Measurements from ENCODE around the gene CAB39. TPM values are rescaled to one million over a fixed set of nuclear protein-coding genes. Genes with fewer than 3 reads are reported as not detected.

The CAB39 gene
- total RNA-seq, 1 experiment from 2014 or later: 88.7 TPM

DNA sequence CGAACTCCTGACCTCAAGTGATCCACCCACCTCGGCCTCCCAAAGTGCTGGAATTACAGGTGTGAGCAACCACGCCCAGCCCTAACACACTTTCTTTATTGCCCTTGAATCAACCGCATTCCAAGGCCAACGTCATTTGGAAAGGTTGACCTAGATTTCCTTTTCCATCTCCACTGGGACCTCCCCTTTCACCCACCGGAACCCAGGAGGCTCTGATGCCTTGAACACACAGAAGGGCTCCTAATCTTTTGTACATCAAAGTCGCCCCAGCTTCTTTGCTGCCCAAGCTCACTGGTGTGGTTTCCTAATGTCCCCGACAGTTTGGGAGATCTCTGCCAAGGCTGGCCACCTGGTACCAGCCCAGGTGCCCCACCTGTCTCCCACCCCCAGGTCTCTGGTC is 46.2 kb upstream of the CAB39 start:
- Mint-ChIP-seq H3K27ac (ENCODE audit: unreplicated experiment) (no peak overlapping the region), H3K36me3 (ENCODE audit: insufficient read depth, unreplicated experiment) (no peaks in the 10 kb centered on the region), H3K9me3 (ENCODE audit: low read depth, unreplicated experiment) (peaks cover 3% of the 10 kb centered on the region), H3K4me1 (ENCODE audit: low read depth, unreplicated experiment) (peaks cover 17% of the 10 kb centered on the region), H3K27me3 (ENCODE audit: unreplicated experiment) (peaks cover 13% of the 10 kb centered on the region), H3K4me3 (ENCODE audit: low read depth, unreplicated experiment) (no peak overlapping the region)
- CTCF ChIA-PET: no interaction called here
- no peak for DNase-seq
- TF ChIP-seq, protein P1, sequence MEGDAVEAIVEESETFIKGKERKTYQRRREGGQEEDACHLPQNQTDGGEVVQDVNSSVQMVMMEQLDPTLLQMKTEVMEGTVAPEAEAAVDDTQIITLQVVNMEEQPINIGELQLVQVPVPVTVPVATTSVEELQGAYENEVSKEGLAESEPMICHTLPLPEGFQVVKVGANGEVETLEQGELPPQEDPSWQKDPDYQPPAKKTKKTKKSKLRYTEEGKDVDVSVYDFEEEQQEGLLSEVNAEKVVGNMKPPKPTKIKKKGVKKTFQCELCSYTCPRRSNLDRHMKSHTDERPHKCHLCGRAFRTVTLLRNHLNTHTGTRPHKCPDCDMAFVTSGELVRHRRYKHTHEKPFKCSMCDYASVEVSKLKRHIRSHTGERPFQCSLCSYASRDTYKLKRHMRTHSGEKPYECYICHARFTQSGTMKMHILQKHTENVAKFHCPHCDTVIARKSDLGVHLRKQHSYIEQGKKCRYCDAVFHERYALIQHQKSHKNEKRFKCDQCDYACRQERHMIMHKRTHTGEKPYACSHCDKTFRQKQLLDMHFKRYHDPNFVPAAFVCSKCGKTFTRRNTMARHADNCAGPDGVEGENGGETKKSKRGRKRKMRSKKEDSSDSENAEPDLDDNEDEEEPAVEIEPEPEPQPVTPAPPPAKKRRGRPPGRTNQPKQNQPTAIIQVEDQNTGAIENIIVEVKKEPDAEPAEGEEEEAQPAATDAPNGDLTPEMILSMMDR (IDR thresholded peaks at IDR 0.05; ENCODE audit: unreplicated experiment): no peak
- BruUV-seq (replicated peaks): no TSS peak
- intact Hi-C loops (cut with micrococcal nuclease; ENCODE audit: unreplicated experiment): no loop called here

DNA sequence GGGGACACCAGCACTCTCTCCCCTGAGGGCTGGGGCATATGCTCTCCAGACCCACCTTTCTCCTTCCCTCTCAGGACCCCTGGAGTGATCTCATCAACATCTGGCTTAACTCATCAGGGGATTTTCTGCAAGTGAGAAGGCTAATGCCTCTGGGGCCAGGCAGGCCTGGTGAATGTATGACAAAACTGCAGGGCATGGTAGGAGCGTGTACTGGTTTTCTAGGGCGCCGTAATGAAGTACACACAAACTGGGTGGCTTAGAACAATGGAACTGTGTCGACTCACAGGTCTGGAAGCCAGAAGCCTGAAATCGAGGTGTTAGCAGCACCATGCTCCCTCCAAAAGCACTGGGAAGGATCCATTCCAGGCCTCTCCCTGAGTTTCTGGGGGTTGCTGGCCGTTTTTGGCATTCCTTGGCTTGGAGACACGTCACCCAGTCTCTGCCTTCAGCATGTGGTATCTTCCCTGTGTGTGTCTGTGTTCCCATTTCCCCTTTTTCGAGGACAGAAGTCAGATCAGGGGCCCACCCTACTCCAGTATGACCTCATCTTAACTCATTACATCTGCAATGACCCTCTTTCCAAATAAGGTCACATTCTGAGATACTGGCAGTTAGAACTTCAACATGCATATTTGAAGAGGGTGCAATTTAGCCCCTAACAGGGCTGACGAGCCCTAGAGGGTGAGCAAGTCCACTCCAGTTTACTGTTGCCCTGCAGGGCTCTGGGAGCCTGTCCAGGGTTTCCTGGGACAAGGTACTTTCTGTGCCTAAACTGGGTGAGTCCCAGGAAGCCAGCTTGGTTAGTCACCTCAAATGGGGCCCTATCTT is 45.5 kb upstream of the CAB39 start:
- TF ChIP-seq, protein P1 (IDR thresholded peaks at IDR 0.05; ENCODE audit: unreplicated experiment): no peak
- DNase-seq: no peak
- no peak overlapping the region for H3K4me3 Mint-ChIP-seq (ENCODE audit: low read depth, unreplicated experiment)
- peaks cover 3% of the 10 kb centered on the region for H3K9me3 Mint-ChIP-seq (ENCODE audit: low read depth, unreplicated experiment)
- no TSS peak for BruUV-seq (replicated peaks)
- CTCF ChIA-PET: no interaction called here
- H3K27me3 Mint-ChIP-seq (ENCODE audit: unreplicated experiment): peaks cover 13% of the 10 kb centered on the region
- intact Hi-C loops (cut with micrococcal nuclease; ENCODE audit: unreplicated experiment): no loop called here
- no peaks in the 10 kb centered on the region for H3K36me3 Mint-ChIP-seq (ENCODE audit: insufficient read depth, unreplicated experiment)
- H3K27ac Mint-ChIP-seq (ENCODE audit: unreplicated experiment): no peak overlapping the region
- H3K4me1 Mint-ChIP-seq (ENCODE audit: low read depth, unreplicated experiment): peaks cover 20% of the 10 kb centered on the region

DNA sequence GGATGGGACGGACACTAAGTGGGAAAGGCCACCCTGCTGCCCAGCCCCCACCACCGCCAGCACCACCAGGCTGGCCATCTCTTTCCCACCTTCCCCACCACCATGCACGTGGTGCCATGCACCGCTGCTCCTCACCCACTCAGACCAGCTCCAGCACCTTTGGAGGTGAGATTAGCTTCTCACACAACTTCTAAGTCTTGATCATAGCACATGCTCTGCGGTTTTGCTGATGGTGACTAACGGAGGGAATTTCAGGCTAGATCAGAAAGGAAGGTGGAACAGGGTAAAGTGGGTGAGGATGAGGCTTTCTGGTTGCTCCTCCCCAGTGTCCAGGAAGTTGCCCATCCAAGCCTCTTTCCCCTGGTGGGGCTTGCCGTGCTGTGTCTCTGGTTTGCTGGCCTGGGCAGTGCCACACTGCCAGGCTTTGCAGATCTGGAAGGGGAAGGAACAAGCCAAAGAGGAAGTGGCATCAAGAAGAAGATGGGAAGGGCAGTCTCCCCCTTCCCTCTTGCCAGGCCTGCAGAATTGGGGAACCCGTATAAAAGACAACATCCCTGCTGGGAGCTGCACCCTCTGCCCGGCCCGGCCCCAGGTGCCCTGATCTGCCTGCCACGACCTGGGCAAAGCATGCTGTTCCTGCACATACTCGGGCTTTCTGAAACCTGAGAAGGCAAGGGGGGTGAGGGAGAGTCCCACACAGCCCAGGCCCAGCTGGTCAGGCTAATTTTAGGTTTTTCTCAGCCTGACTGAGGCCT is 44.3 kb upstream of the CAB39 start:
- H3K36me3 Mint-ChIP-seq (ENCODE audit: insufficient read depth, unreplicated experiment): no peaks in the 10 kb centered on the region
- no TSS peak for BruUV-seq (replicated peaks)
- CTCF ChIA-PET: no interaction called here
- H3K4me1 Mint-ChIP-seq (ENCODE audit: low read depth, unreplicated experiment): peaks cover 20% of the 10 kb centered on the region
- H3K27ac Mint-ChIP-seq (ENCODE audit: unreplicated experiment): no peak overlapping the region
- H3K4me3 Mint-ChIP-seq (ENCODE audit: low read depth, unreplicated experiment): no peak overlapping the region
- DNase-seq: no peak
- TF ChIP-seq, protein P1 (IDR thresholded peaks at IDR 0.05; ENCODE audit: unreplicated experiment): no peak
- intact Hi-C loops (cut with micrococcal nuclease; ENCODE audit: unreplicated experiment): no loop called here
- H3K27me3 Mint-ChIP-seq (ENCODE audit: unreplicated experiment): peaks cover 13% of the 10 kb centered on the region
- H3K9me3 Mint-ChIP-seq (ENCODE audit: low read depth, unreplicated experiment): peaks cover 3% of the 10 kb centered on the region

DNA sequence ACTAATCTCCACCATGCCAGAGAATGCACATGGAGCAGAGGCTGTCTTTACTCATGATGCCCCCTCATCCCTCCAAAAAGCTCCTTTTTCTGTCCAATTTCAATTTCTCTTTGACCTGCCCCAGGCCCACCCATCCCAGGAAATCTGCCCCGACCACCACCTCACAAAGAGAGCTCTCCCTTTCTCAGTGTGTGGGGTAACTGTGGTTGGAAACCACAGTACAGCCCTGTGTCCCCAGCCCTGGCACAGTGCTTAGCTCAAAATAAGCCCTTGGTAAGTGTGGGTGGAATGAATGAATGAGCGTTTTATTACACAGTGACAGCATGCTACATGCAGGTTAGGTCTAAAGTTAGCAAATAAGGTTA is 43.7 kb upstream of the CAB39 start:
- no TSS peak for BruUV-seq (replicated peaks)
- H3K9me3 Mint-ChIP-seq (ENCODE audit: low read depth, unreplicated experiment): peaks cover 3% of the 10 kb centered on the region
- CTCF ChIA-PET: no interaction called here
- H3K27ac Mint-ChIP-seq (ENCODE audit: unreplicated experiment): no peak overlapping the region
- peaks cover 13% of the 10 kb centered on the region for H3K27me3 Mint-ChIP-seq (ENCODE audit: unreplicated experiment)
- TF ChIP-seq, protein P1 (IDR thresholded peaks at IDR 0.05; ENCODE audit: unreplicated experiment): no peak
- no peak overlapping the region for H3K4me3 Mint-ChIP-seq (ENCODE audit: low read depth, unreplicated experiment)
- H3K4me1 Mint-ChIP-seq (ENCODE audit: low read depth, unreplicated experiment): peaks cover 20% of the 10 kb centered on the region
- intact Hi-C loops (cut with micrococcal nuclease; ENCODE audit: unreplicated experiment): no loop called here
- no peaks in the 10 kb centered on the region for H3K36me3 Mint-ChIP-seq (ENCODE audit: insufficient read depth, unreplicated experiment)
- DNase-seq: no peak
